Spleen (tissue), 11 donors: ENCODE data around the gene HEYL. TPM values are rescaled to one million over a fixed set of nuclear protein-coding genes. Genes with fewer than 3 reads are reported as not detected.

Source experiments
- DNase-seq: peaks from one replicate; pipeline ENCODE4 v3.0.0-alpha.2; 2020
- H3K27ac ChIP-seq, 8 donors: fragments of 200-600 bp; sonication (generic) in 7 of 8; 1 replicate in 4 of 8; 2 replicates in 4 of 8; pipeline versions ENCODE4 v1.5.0 to v1.8.0; 2016 to 2021; ENCODE audit warnings: inconsistent platforms in 4 of 8, mild to moderate bottlenecking in 4 of 8, moderate library complexity in 1 of 8
- H3K27me3 ChIP-seq, 7 donors: fragments of 200-600 bp; sonication (generic) in 6 of 7; replicated peaks in 1 of 7; 1 replicate in 4 of 7; 2 replicates in 3 of 7; pipeline versions ENCODE4 v1.5.0 to v1.8.0; 2016 to 2021; ENCODE audit warnings: inconsistent platforms in 3 of 7, mild to moderate bottlenecking in 1 of 7
- H3K36me3 ChIP-seq, 6 donors: fragments of 200-600 bp; sonication (generic) in 5 of 6; 1 replicate in 4 of 6; 2 replicates in 2 of 6; pipeline versions ENCODE4 v1.5.0 to v1.8.0; 2016 to 2021; ENCODE audit warnings: inconsistent platforms in 2 of 6
- H3K4me1 ChIP-seq, 6 donors: fragments of 200-600 bp; sonication (generic) in 5 of 6; 1 replicate in 3 of 6; 2 replicates in 3 of 6; pipeline versions ENCODE4 v1.5.0 to v1.8.0; 2016 to 2021; ENCODE audit warnings: inconsistent platforms in 3 of 6
- H3K4me3 ChIP-seq, 8 donors: fragments of 200-600 bp; sonication (generic) in 7 of 8; 1 replicate in 4 of 8; 2 replicates in 4 of 8; pipeline versions ENCODE4 v1.5.0 to v1.8.0; 2016 to 2021; ENCODE audit warnings: inconsistent platforms in 4 of 8, mild to moderate bottlenecking in 4 of 8, moderate library complexity in 2 of 8
- H3K9me3 ChIP-seq, 8 donors: fragments of 200-600 bp; sonication (generic) in 7 of 8; 1 replicate in 4 of 8; 2 replicates in 4 of 8; pipeline versions ENCODE4 v1.5.0 to v1.8.0; 2016 to 2021; ENCODE audit warnings: inconsistent platforms in 4 of 8
- POLR2A ChIP-seq, 3 donors: fragments of 450-650 bp; IDR thresholded peaks; one replicate each; pipeline ENCODE4 v1.5.1; 2017; ENCODE audit warnings: antibody characterized with exemption in 3 of 3, mild to moderate bottlenecking in 1 of 3
- POLR2AphosphoS5 ChIP-seq, 3 donors: sonication (generic); formaldehyde crosslinking; IDR thresholded peaks; one replicate each; pipeline ENCODE4 v1.5.1; 2017; ENCODE audit warnings: antibody characterized with exemption in 3 of 3
- WGBS, 5 donors: extraction: QIAGEN DNeasy Blood & Tissue Kit in 3 of 5; methylation state at CpG; one replicate each; pipeline versions ENCODE4 v1.1.5 to v1.1.7; 2013 to 2018; 5-methylcytosine and 5-hydroxymethylcytosine counted together
- intact Hi-C: fragments of 100-400 bp; cut with DNase I; formaldehyde crosslinking; loops from one replicate; pipeline ENCODE4 v1.15.0; 2023; ENCODE audit warnings: low total_unique reads
- polyA plus RNA-seq, 3 donors: library from polyadenylated mRNA; stranded (reverse); fragments of 200-250 nt; gene quantifications; one replicate each; pipeline ENCODE4 v1.2.1, GENCODE V29; 2013
- total RNA-seq, 7 donors: library from RNA; depleted of rRNA in 3 of 7; stranded (reverse); fragments of >200 nt in 3 of 7; fragmentation: NEBNext Ultra II Directional in 4 of 7; extraction: Animal tissue kit (Norgen Biotek cat#: 25700) in 4 of 7; gene quantifications; one replicate each; pipeline versions ENCODE4 v1.1.0 to v1.2.1, GENCODE V29; 2016 to 2021
- TF ChIP-seq, protein P1 (sequence below), 11 experiments: fragments of 200-600 bp in 7 of 11; fragments of 450-650 bp in 4 of 11; sonication (generic) in 4 of 11; IDR thresholded peaks in 8 of 11; conservative IDR thresholded peaks in 3 of 11; 1 replicate in 7 of 11; 2 replicates in 4 of 11; pipeline versions ENCODE4 v1.4.0 to v1.8.0; 2016 to 2021; ENCODE audit warnings: antibody characterized with exemption in 11 of 11, inconsistent platforms in 4 of 11, mild to moderate bottlenecking in 1 of 11
- donor health status: healthy with polysubstance abuse.
- donor health status: DM: no; HTN: no; CAD: no; lungs with moderate emphysema.
- donor health status: DM: no; HTN: no; CAD: no.
- donor health status: Bipolar disorder and iron deficiency.
- donor health status: healthy.
- donor health status: DM: no; HTN: no; CAD: no.
- donor health status: DM: yes; HTN: yes; CAD: no.

Gene HEYL
- total and polyA plus RNA-seq, 10 donors = 1.2 to 9.9 (median 3.8) TPM

DNA sequence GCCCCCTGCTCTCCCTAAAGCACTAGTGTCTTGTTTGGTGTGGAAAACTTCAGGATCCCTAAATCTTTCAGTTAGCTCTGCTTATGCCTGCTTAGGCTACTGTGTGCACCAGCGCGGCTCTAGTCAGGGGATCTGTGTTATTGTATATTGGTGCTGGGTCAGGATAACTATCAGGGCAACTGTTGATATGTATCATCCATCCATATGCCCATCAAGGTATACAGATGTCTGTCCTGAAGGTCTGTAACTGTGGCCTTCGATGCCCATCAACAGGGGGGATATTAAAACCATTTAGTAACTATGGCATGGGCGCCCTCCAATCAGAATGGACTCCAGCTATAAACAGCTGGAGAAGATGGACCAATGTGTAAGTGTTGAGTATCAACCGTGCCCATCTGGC lies 20.1 kb upstream of the HEYL start:
- Histone ChIP-seq H3K4me3 (no peak overlapping the region), H3K9me3 (no peaks in the 10 kb centered on the region), H3K27ac (no peak overlapping the region), H3K27me3 (peaks cover 0 to 4% (median 0%) of the 10 kb centered on the region in 7 donors), H3K4me1 (no peaks in the 10 kb centered on the region), H3K36me3 (no peaks in the 10 kb centered on the region)
- TF ChIP-seq, protein P1, sequence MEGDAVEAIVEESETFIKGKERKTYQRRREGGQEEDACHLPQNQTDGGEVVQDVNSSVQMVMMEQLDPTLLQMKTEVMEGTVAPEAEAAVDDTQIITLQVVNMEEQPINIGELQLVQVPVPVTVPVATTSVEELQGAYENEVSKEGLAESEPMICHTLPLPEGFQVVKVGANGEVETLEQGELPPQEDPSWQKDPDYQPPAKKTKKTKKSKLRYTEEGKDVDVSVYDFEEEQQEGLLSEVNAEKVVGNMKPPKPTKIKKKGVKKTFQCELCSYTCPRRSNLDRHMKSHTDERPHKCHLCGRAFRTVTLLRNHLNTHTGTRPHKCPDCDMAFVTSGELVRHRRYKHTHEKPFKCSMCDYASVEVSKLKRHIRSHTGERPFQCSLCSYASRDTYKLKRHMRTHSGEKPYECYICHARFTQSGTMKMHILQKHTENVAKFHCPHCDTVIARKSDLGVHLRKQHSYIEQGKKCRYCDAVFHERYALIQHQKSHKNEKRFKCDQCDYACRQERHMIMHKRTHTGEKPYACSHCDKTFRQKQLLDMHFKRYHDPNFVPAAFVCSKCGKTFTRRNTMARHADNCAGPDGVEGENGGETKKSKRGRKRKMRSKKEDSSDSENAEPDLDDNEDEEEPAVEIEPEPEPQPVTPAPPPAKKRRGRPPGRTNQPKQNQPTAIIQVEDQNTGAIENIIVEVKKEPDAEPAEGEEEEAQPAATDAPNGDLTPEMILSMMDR (IDR thresholded peaks at IDR 0.05 in 8 of 11, conservative IDR thresholded peaks at IDR 0.05 in 3 of 11) = no peak
- TF ChIP-seq POLR2AphosphoS5 (IDR thresholded peaks at IDR 0.05) = no peak
- no peak for TF ChIP-seq POLR2A (IDR thresholded peaks at IDR 0.05)
- 78 to 91% (median 84%) methylated on average over 4 to 5 of the region's 5 CpGs for WGBS, 5 donors
- DNase-seq = no peak
- intact Hi-C loops = no loop called here

DNA sequence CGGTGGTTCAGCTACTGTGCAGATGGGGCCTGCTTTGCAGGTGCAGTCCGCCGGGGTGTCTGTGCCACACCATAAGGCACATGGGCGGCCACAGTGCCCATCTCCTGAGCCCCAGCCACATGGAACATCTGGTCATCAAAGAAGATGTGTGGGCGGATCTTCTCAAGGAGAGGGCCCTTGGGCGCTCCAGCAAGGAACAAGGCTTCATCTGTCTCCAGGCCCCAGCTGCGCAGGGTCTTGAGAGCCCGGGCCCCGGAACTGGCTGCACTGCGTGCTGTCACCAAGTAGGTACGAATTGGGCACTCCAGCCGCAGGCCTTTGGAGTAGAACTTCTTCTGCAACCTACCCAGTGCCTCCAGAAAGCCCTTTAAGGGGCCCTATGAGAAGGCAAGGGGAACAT lies 19.7 kb upstream of the HEYL start:
- DNase-seq = no peak
- intact Hi-C loops = no loop called here
- Histone ChIP-seq H3K4me3 (no peak overlapping the region), H3K27me3 (peaks cover 0 to 8% (median 0%) of the 10 kb centered on the region in 7 donors), H3K9me3 (no peaks in the 10 kb centered on the region), H3K36me3 (no peaks in the 10 kb centered on the region), H3K4me1 (no peaks in the 10 kb centered on the region), H3K27ac (no peak overlapping the region)
- TF ChIP-seq POLR2AphosphoS5 (IDR thresholded peaks at IDR 0.05) (no peak), POLR2A (IDR thresholded peaks at IDR 0.05) (no peak)
- TF ChIP-seq, protein P1 (IDR thresholded peaks at IDR 0.05 in 8 of 11, conservative IDR thresholded peaks at IDR 0.05 in 3 of 11) = no peak
- 93 to 96% (median 94%) methylated on average over 9 to 12 of the region's 12 CpGs for WGBS, 5 donors

DNA sequence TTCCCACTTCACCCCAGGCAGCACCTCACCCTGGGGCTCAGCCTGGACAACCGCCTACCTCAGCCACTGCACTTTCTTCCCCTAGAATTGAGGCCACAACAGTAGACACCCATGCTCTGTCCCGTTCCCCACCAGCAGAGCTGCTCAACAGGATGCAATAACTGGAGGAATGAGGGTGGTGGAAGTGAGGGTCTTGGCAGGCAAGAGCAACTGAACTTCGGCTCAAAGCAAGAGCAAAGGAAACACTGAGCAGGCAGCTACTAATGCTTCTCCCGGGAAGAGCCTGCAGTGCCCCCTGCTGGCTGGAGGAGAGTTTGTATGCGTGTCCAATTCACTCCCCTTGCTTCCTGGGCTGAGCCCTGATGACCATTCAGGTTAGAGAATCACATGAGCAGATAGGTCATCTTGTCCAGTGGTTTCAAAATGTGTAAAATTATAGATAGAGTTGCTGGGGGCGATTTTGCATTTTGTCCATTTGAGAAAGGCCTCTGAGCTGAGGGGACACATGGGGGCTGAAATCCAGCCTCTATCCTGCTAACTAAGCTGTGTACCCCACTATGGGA lies 18.6 kb upstream of the HEYL start:
- 21 to 40% (median 28%) methylated on average over 4 to 6 of the region's 6 CpGs for WGBS, 5 donors
- Histone ChIP-seq H3K36me3 (no peaks in the 10 kb centered on the region), H3K9me3 (no peaks in the 10 kb centered on the region), H3K4me1 (peaks cover 0 to 9% (median 3%) of the 10 kb centered on the region in 6 donors), H3K27me3 (peaks cover 0 to 13% (median 0%) of the 10 kb centered on the region in 7 donors), H3K4me3 (no peak overlapping the region), H3K27ac (no peak overlapping the region)
- intact Hi-C loops = no loop called here
- no peak for TF ChIP-seq POLR2A (IDR thresholded peaks at IDR 0.05)
- TF ChIP-seq, protein P1 (IDR thresholded peaks at IDR 0.05 in 8 of 11, conservative IDR thresholded peaks at IDR 0.05 in 3 of 11) = peak; percentile 21 to 82 (median 62)
- DNase-seq = peak; percentile 84

DNA sequence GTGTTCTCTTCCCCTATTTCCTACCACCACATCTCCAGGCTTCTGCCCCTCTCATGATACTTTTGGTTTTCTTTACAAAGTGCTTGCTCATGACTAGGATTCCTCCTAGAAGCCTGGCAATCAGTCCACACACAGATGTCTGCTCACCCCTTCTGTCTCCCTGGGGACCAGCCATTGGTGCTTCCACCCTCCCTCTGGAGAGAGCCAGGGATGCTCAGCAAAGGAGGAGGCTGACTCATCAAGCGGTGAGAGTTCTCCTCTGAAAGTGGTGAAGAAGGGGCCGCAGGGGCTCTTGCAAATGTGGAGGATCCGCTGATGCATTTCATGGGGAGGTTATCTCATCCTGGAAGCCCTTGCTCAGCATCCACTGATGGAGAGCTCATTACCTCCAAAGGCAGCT lies 18.0 kb upstream of the HEYL start:
- TF ChIP-seq, protein P1 (IDR thresholded peaks at IDR 0.05 in 8 of 11, conservative IDR thresholded peaks at IDR 0.05 in 3 of 11) = no peak
- TF ChIP-seq POLR2AphosphoS5 (IDR thresholded peaks at IDR 0.05) (no peak), POLR2A (IDR thresholded peaks at IDR 0.05) (no peak)
- no peak overlapping the region for H3K27ac ChIP-seq
- H3K4me3 ChIP-seq = no peak overlapping the region
- no peaks in the 10 kb centered on the region for H3K36me3 ChIP-seq
- peaks cover 0 to 11% (median 3%) of the 10 kb centered on the region in 6 donors for H3K4me1 ChIP-seq
- H3K27me3 ChIP-seq = peaks cover 0 to 13% (median 0%) of the 10 kb centered on the region in 7 donors
- intact Hi-C loops = no loop called here
- no peak for DNase-seq
- H3K9me3 ChIP-seq = no peaks in the 10 kb centered on the region
- WGBS, 5 donors = 72 to 91% (median 86%) methylated on average over 3 of the region's 3 CpGs
